Measurements from ENCODE around the gene EGFLAM.

GRCh38 chr5:38267372-38267771 is 9.0 kb downstream of the EGFLAM start:
- TF ChIP-seq EZH2 (IDR thresholded peaks at IDR 0.05) (no peak), POLR2AphosphoS5 (IDR thresholded peaks at IDR 0.05; ENCODE audit: borderline replicate concordance, low read depth, low read length) (no peak), FOXP2 (optimal IDR thresholded peaks at IDR 0.05; ENCODE audit: control extremely low read depth, extremely low read length, insufficient read depth) (no peak)

All from SK-N-MC (cell line).